ENCODE measurements around the gene KRTAP11-1.

Gene KRTAP11-1

GRCh38 chr21:30881480-30881879, at the start of gene KRTAP11-1:
KRTAP11-1 (minus strand) TSS chr21:30881580; CDS start chr21:30881524, 56 bp downstream.
- no peak for DNase-seq (ENCODE audit: low read depth in 2 of 2)

GRCh38 chr21:30924146-30924700, 42.8 kb upstream of the KRTAP11-1 start:
- DNase-seq (ENCODE audit: low read depth in 2 of 2) = no peak

GRCh38 chr21:30921129-30921528, 39.7 kb upstream of the KRTAP11-1 start:
- DNase-seq (ENCODE audit: low read depth in 2 of 2) = no peak

- no peak for DNase-seq (ENCODE audit: low read depth in 2 of 2)
These were observed 36.2 kb upstream of the KRTAP11-1 start for GRCh38 chr21:30917557-30917956.

- DNase-seq (ENCODE audit: low read depth in 2 of 2) = no peak
These were observed 19.5 kb upstream of the KRTAP11-1 start for GRCh38 chr21:30900881-30901280.

- no peak for DNase-seq (ENCODE audit: low read depth in 2 of 2)
These were observed 1.7 kb upstream of the KRTAP11-1 start for GRCh38 chr21:30882866-30883597.

GRCh38 chr21:30880914-30881313, 466 bp downstream of the KRTAP11-1 start:
- no peak for DNase-seq (ENCODE audit: low read depth in 2 of 2)

GRCh38 chr21:30874526-30874925, 6.9 kb downstream of the KRTAP11-1 start:
- DNase-seq (ENCODE audit: low read depth in 2 of 2) = no peak

GRCh38 chr21:30847627-30848500, 33.5 kb downstream of the KRTAP11-1 start:
- DNase-seq (ENCODE audit: low read depth in 2 of 2) = no peak

- DNase-seq (ENCODE audit: low read depth in 2 of 2) = no peak
These were observed 38.4 kb downstream of the KRTAP11-1 start for GRCh38 chr21:30842990-30843389.

- no peak for DNase-seq (ENCODE audit: low read depth in 2 of 2)
These were observed 42.1 kb downstream of the KRTAP11-1 start for GRCh38 chr21:30839304-30839703.

GRCh38 chr21:30838536-30838935, 42.8 kb downstream of the KRTAP11-1 start:
- DNase-seq (ENCODE audit: low read depth in 2 of 2) = no peak

GRCh38 chr21:30831194-30831765, 50.1 kb downstream of the KRTAP11-1 start:
- DNase-seq (ENCODE audit: low read depth in 2 of 2) = no peak

Measured in activated CD8-positive, alpha-beta memory T cell treated with anti-CD3 and anti-CD28 coated beads for 4 hours (primary cell).